ENCODE measurements around the gene TSG101. TPM values are rescaled to one million over a fixed set of nuclear protein-coding genes. Genes with fewer than 3 reads are reported as not detected.

TSG101 gene
- total and polyA plus RNA-seq, 8 donors, result 30.3 to 125 (median 65.6) TPM

DNA sequence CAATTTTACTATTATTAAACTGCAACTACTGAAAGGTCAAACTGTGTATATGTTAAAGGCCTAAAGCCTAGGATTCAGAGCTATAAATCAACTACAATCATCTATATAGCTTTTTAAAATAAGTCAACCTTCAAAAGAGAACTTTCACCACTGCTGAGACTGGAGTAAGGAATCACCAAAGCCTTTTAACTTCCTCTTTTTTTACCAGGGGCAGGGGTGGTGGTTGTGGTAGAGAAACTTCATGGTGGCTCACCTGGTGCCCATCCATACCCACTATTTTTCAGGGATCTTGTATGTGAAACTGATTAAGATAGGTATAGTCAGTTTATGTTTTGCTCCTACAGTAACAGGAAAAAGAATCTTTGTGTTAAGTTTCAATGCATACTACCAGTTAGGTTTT lies 31.5 kb downstream of the TSG101 start:
- Histone ChIP-seq H3K36me3 (peaks cover 8 to 82% (median 74%) of the 10 kb centered on the region in 4 donors), H3K4me3 (no peak overlapping the region), H3K4me1 (peaks cover 0 to 30% (median 9%) of the 10 kb centered on the region in 4 donors), H3K27ac (no peak overlapping the region), H3K9me3 (no peaks in the 10 kb centered on the region), H3K27me3 (no peaks in the 10 kb centered on the region)
- no peak for DNase-seq
- TF ChIP-seq, protein P1, sequence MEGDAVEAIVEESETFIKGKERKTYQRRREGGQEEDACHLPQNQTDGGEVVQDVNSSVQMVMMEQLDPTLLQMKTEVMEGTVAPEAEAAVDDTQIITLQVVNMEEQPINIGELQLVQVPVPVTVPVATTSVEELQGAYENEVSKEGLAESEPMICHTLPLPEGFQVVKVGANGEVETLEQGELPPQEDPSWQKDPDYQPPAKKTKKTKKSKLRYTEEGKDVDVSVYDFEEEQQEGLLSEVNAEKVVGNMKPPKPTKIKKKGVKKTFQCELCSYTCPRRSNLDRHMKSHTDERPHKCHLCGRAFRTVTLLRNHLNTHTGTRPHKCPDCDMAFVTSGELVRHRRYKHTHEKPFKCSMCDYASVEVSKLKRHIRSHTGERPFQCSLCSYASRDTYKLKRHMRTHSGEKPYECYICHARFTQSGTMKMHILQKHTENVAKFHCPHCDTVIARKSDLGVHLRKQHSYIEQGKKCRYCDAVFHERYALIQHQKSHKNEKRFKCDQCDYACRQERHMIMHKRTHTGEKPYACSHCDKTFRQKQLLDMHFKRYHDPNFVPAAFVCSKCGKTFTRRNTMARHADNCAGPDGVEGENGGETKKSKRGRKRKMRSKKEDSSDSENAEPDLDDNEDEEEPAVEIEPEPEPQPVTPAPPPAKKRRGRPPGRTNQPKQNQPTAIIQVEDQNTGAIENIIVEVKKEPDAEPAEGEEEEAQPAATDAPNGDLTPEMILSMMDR (IDR thresholded peaks at IDR 0.05), result no peak
- no peak for TF ChIP-seq POLR2A (IDR thresholded peaks at IDR 0.05)
- TF ChIP-seq POLR2AphosphoS5 (IDR thresholded peaks at IDR 0.05), result no peak
- no peak for TF ChIP-seq EP300 (IDR thresholded peaks at IDR 0.05)
- intact Hi-C loops (cut with DNase I; ENCODE audit: low total_unique reads), result no loop called here

DNA sequence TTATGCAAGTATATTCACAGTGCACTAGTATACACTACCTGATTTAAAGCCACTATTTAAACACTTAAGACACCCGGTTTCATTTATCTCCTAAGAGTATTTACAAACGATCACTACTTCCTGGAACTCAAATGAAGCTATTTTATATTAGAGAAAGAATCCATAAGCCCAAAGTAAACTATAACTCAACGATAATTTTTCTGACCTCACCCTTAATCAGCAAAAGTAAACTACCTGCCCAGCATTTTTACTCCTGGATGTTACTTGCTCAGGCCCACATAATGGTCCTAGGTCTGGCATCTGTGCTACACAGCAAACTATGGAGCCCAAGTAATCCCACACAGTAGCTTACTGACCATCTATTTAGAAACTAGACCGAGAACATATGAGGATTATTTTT lies 33.4 kb downstream of the TSG101 start:
- Histone ChIP-seq H3K4me1 (peaks cover 0 to 30% (median 9%) of the 10 kb centered on the region in 4 donors), H3K36me3 (peaks cover 4 to 83% (median 76%) of the 10 kb centered on the region in 4 donors), H3K27ac (peak overlapping the region in 2 of 5 donors; percentile 0 to 41), H3K4me3 (no peak overlapping the region), H3K27me3 (no peaks in the 10 kb centered on the region), H3K9me3 (no peaks in the 10 kb centered on the region)
- peak in 1 of 2 donors; percentile 32 for DNase-seq
- intact Hi-C loops (cut with DNase I; ENCODE audit: low total_unique reads), result no loop called here
- WGBS, 5 donors, result 27 to 52% (median 35%) methylated on average over 4 of the region's 4 CpGs
- TF ChIP-seq POLR2A (IDR thresholded peaks at IDR 0.05) (no peak), EP300 (IDR thresholded peaks at IDR 0.05) (no peak), POLR2AphosphoS5 (IDR thresholded peaks at IDR 0.05) (peak in 1 of 3 donors; percentile 25)
- TF ChIP-seq, protein P1 (IDR thresholded peaks at IDR 0.05), result no peak

DNA sequence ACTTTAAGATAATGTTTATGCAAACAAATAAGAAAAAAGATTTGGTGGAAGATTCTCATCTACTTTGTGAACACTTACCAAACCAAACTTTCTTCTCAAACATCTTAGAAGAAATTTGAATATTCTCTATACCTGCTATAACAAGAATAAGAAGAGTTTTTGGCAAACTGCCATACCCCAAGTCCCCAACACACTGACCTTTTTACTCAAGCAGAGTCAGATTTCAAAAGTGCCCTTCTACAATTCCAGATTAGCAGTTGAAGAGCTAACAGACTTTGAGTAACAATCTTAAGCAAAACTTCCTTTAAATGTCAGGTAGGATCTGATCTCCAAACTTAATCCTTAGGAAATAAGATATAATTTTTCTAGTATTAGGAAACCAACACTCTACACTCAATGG lies 33.9 kb downstream of the TSG101 start:
- TF ChIP-seq POLR2AphosphoS5 (IDR thresholded peaks at IDR 0.05) (no peak), POLR2A (IDR thresholded peaks at IDR 0.05) (no peak), EP300 (IDR thresholded peaks at IDR 0.05) (no peak)
- TF ChIP-seq, protein P1 (IDR thresholded peaks at IDR 0.05), result no peak
- Histone ChIP-seq H3K4me3 (no peak overlapping the region), H3K27ac (peak overlapping the region in 2 of 5 donors; percentile 0 to 41), H3K36me3 (peaks cover 1 to 83% (median 74%) of the 10 kb centered on the region in 4 donors), H3K4me1 (peaks cover 0 to 30% (median 9%) of the 10 kb centered on the region in 4 donors), H3K27me3 (no peaks in the 10 kb centered on the region), H3K9me3 (no peaks in the 10 kb centered on the region)
- DNase-seq, result peak in 1 of 2 donors; percentile 35
- intact Hi-C loops (cut with DNase I; ENCODE audit: low total_unique reads), result no loop called here

DNA sequence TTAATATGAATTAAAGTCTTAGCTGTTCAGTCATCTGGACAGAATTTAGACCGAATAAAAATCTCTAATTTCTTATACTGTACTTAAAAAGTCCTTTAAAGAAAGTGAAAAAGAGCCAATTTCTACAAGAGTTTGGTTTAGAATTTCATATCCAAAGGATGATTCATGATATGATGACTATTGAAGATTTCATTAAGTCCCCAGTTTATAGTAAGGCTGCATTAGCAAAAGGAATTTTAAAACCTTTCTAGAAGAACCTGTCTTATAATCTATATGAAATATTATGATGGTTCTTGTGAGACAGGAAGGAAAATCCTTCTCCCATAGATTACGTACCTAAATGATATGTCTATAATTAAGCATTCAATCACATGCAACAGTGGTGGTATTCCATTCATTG lies 34.8 kb downstream of the TSG101 start:
- intact Hi-C loops (cut with DNase I; ENCODE audit: low total_unique reads), result no loop called here

More for the DNA sequence above, 34.8 kb downstream of the TSG101 start:
- Histone ChIP-seq H3K9me3 (no peaks in the 10 kb centered on the region), H3K4me3 (no peak overlapping the region), H3K27ac (no peak overlapping the region), H3K4me1 (peaks cover 0 to 30% (median 9%) of the 10 kb centered on the region in 4 donors), H3K27me3 (no peaks in the 10 kb centered on the region), H3K36me3 (peaks cover 0 to 85% (median 70%) of the 10 kb centered on the region in 4 donors)
- TF ChIP-seq, protein P1 (IDR thresholded peaks at IDR 0.05), result no peak
- TF ChIP-seq POLR2A (IDR thresholded peaks at IDR 0.05), result no peak
- TF ChIP-seq EP300 (IDR thresholded peaks at IDR 0.05), result no peak
- no peak for TF ChIP-seq POLR2AphosphoS5 (IDR thresholded peaks at IDR 0.05)
- no peak for DNase-seq
- 89 to 95% (median 92%) methylated on average over 2 of the region's 2 CpGs for WGBS, 5 donors
